Keratinocyte (primary cell): ENCODE measurements around the gene AARS2.

Experiments
- EZH2 ChIP-seq: IDR thresholded peaks from one replicate; pipeline ENCODE4 v1.6.1; 2012; ENCODE audit warnings: inconsistent platforms, mild to moderate bottlenecking, low read length, moderate library complexity
- TF ChIP-seq, protein P1 (sequence below), 3 experiments: IDR thresholded peaks in 1 of 3; conservative IDR thresholded peaks in 1 of 3; optimal IDR thresholded peaks in 1 of 3; 2 replicates in 2 of 3; 3 replicates in 1 of 3; pipeline versions ENCODE3 to v1.5.1; 2011; ENCODE audit warnings: low read length in 3 of 3, mild to moderate bottlenecking in 3 of 3, moderate library complexity in 2 of 3, control low read depth in 1 of 3, inconsistent platforms in 1 of 3; ENCODE audit not compliant: insufficient read depth in 2 of 3; ENCODE audit errors: extremely low read depth in 1 of 3

DNA sequence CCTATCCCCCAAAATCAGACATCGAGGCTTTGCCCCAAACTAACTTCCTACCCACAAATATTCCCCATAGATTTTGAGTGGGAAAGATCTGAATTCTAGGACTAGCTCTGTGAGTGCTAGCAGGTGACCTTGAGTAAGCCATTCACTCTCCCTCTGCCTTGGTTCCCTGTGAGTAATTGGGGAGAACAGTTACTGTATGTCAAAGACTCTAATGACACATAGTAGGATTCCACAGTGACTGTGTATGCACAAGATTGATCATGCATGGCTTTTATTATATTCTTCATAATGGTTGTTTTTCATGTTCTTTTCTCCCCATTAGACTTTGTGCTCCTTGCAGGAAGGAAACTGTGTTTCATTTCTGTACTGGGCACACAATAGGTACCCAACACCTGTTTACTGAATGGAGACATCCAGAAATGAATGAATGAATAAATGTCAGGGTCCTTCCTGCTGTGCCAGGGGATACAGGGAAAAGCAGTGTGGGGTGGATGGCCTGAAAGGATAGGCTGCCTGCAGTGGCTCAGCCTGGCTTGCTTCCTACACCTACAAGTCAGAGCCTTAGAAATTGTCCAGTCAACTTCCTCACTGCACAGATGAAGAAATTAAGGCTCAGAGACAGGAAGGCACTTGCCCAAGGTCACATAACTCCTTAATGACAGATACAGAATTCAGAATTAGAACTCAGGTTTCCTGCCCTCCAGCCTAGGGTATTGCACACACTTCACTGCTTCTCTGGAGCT lies 43.8 kb downstream of the AARS2 start:
- no peak for TF ChIP-seq EZH2
- TF ChIP-seq, protein P1, sequence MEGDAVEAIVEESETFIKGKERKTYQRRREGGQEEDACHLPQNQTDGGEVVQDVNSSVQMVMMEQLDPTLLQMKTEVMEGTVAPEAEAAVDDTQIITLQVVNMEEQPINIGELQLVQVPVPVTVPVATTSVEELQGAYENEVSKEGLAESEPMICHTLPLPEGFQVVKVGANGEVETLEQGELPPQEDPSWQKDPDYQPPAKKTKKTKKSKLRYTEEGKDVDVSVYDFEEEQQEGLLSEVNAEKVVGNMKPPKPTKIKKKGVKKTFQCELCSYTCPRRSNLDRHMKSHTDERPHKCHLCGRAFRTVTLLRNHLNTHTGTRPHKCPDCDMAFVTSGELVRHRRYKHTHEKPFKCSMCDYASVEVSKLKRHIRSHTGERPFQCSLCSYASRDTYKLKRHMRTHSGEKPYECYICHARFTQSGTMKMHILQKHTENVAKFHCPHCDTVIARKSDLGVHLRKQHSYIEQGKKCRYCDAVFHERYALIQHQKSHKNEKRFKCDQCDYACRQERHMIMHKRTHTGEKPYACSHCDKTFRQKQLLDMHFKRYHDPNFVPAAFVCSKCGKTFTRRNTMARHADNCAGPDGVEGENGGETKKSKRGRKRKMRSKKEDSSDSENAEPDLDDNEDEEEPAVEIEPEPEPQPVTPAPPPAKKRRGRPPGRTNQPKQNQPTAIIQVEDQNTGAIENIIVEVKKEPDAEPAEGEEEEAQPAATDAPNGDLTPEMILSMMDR (optimal IDR thresholded peaks at IDR 0.05 in 1 of 3, IDR thresholded peaks at IDR 0.05 in 1 of 3, conservative IDR thresholded peaks at IDR 0.05 in 1 of 3; ENCODE audit: extremely low read depth in 1 of 3, insufficient read depth in 2 of 3, low read length in 3 of 3) = no peak
